Aorta (tissue), 5 donors: ENCODE data around the gene ADD3. TPM values are rescaled to one million over a fixed set of nuclear protein-coding genes. Genes with fewer than 3 reads are reported as not detected.
"Not testable (repeated sequence)": the region's sequence is repeated elsewhere in the genome, so short reads cannot be mapped to it uniquely, and the experiment has no call there.

Experiments used
- ATAC-seq: fragments of 200-7000 bp; cut with Tn5 transposase; one replicate; pipeline ENCODE4 v1.9.1; 2022; ENCODE audit warnings: moderate library complexity; ENCODE audit not compliant: low FRiP score
- DNase-seq, 2 donors: peaks; one replicate each; pipeline ENCODE4 v3.0.0-alpha.2; 2020
- H3K27ac ChIP-seq, 2 donors: one replicate each; pipeline ENCODE4 v1.5.1; 2013; ENCODE audit warnings: low read length in 2 of 2, mild to moderate bottlenecking in 2 of 2, moderate library complexity in 2 of 2, control low read depth in 1 of 2, inconsistent platforms in 1 of 2, low read depth in 1 of 2
- H3K27me3 ChIP-seq, 2 donors: one replicate each; pipeline ENCODE4 v1.6.1; 2013; ENCODE audit warnings: control low read depth in 1 of 2, low read length in 1 of 2, mild to moderate bottlenecking in 1 of 2, moderate library complexity in 1 of 2; ENCODE audit not compliant: insufficient read depth in 2 of 2, control insufficient read depth in 1 of 2
- H3K36me3 ChIP-seq, 2 donors: one replicate each; pipeline ENCODE4 v1.6.1; 2013; ENCODE audit warnings: control low read depth in 1 of 2, low read length in 1 of 2, mild to moderate bottlenecking in 1 of 2; ENCODE audit not compliant: insufficient read depth in 2 of 2, control insufficient read depth in 1 of 2
- H3K4me1 ChIP-seq, 2 donors: one replicate each; pipeline ENCODE4 v1.6.1; 2013; ENCODE audit warnings: low read length in 2 of 2, control low read depth in 1 of 2, mild to moderate bottlenecking in 1 of 2, moderate library complexity in 1 of 2; ENCODE audit not compliant: insufficient read depth in 2 of 2, control insufficient read depth in 1 of 2
- H3K4me3 ChIP-seq, 2 donors: one replicate each; pipeline ENCODE4 v1.5.1; 2013; ENCODE audit warnings: low read length in 2 of 2, control low read depth in 1 of 2, mild to moderate bottlenecking in 1 of 2
- H3K9me3 ChIP-seq: one replicate; pipeline ENCODE4 v1.6.1; 2013; ENCODE audit warnings: mild to moderate bottlenecking, low read length; ENCODE audit not compliant: control insufficient read depth
- WGBS, 2 donors: extraction: QIAGEN DNeasy Blood & Tissue Kit; methylation state at CpG; one replicate each; pipeline ENCODE4 v1.1.7; 2013; 5-methylcytosine and 5-hydroxymethylcytosine counted together
- intact Hi-C, 2 donors: fragments of 100-400 bp; cut with DNase I; formaldehyde crosslinking; loops; one replicate each; pipeline versions ENCODE4 v1.14.2 to v1.15.0; 2022
- polyA plus RNA-seq, 2 donors: library from polyadenylated mRNA; stranded (reverse); fragments of 200-250 nt; gene quantifications; one replicate each; pipeline ENCODE4 v1.2.3, GENCODE V29; 2013
- total RNA-seq, 2 donors: library from RNA; stranded (reverse); fragmentation: NEBNext Ultra II Directional; extraction: Animal tissue kit (Norgen Biotek cat#: 25700); gene quantifications; one replicate each; pipeline ENCODE4 v1.2.1, GENCODE V29; 2021
- donor health status: healthy with polysubstance abuse.
- donor health status: Bipolar disorder and iron deficiency.
- donor health status: DM: no; HTN: no; CAD: no.
- donor health status: DM: no; HTN: no; CAD: no.
- donor health status: DM: yes; HTN: yes; CAD: no.

The ADD3 gene
- total and polyA plus RNA-seq, 4 donors, result 41.1 to 197 (median 106) TPM

DNA sequence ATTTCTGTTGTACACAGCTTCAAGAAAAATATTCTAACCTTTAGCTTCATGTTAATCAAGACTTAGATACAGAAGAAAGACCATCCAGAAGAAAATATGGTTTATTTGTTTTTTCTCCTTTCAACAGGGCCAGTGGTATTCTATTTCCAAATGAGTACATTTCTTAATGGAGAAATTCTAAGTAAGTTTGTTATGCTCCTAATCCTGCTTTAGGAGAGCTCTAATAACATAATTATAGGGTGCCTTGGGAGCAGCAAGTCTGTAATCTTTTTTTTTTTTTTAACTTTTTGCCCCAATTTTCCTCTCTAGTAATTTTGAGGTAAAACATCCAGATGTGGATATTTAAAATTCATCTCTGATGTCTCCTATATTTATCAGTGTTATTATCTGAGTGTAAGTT, 98.1 kb downstream of the ADD3 start:
- intact Hi-C loops, result no loop called here

DNA sequence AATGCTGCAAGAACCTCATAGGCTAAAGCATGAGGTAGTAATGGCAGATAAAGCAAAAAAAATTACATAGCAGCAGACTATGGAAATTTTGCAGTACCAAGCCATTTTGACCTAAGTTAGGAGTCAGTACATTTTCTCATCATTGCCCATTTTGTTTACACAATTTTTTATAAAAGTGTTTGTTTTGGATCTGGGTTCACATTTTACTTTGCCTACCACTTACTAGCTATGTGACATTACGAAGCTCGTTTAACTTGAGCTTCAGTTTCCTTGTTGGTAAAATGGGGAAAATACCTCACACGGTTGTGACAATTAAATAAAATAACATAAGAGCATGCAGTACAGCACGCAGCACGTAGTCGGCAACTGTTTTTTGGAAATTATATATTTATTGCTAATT, 99.6 kb downstream of the ADD3 start:
- no peak for ATAC-seq
- Histone ChIP-seq H3K36me3 (no peaks in the 10 kb centered on the region), H3K9me3 (no peaks in the 10 kb centered on the region), H3K27me3 (no peaks in the 10 kb centered on the region), H3K4me3 (no peak overlapping the region), H3K4me1 (no peaks in the 10 kb centered on the region), H3K27ac (no peak overlapping the region)
- WGBS, 2 donors, result 47 to 50% methylated on average over 6 of the region's 6 CpGs
- intact Hi-C loops, result no loop called here
- no peak for DNase-seq

More for the DNA sequence above, 98.1 kb downstream of the ADD3 start:
- ATAC-seq (no peak), DNase-seq (no peak)
- no peak overlapping the region for H3K27ac ChIP-seq
- H3K9me3 ChIP-seq, result no peaks in the 10 kb centered on the region
- H3K4me1 ChIP-seq, result no peaks in the 10 kb centered on the region
- no peaks in the 10 kb centered on the region for H3K36me3 ChIP-seq
- H3K27me3 ChIP-seq, result no peaks in the 10 kb centered on the region
- H3K4me3 ChIP-seq, result no peak overlapping the region

DNA sequence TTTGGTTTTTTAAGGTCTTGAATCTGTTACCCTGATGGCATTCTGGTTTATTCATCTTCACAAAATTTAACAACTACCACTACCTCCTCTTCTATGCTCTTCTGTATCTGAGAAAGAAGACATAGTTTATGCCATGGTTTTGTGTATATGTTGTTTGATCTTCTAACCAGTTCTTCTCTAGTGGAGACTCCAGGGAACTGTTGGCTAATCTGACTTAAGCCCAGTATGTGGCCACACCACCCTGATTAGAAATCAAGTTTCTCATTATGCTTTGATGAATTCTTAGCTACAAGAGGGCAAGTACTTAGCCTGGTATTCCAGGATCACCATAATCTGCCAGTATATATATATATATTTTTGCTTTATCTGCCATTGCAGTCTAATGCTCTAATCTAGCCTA, 100.1 kb downstream of the ADD3 start:
- intact Hi-C loops, result no loop called here
- no peak overlapping the region for H3K27ac ChIP-seq
- ATAC-seq (no peak), DNase-seq (no peak)
- no peaks in the 10 kb centered on the region for H3K36me3 ChIP-seq
- H3K9me3 ChIP-seq, result no peaks in the 10 kb centered on the region
- H3K4me3 ChIP-seq, result no peak overlapping the region
- no peaks in the 10 kb centered on the region for H3K4me1 ChIP-seq
- H3K27me3 ChIP-seq, result no peaks in the 10 kb centered on the region

DNA sequence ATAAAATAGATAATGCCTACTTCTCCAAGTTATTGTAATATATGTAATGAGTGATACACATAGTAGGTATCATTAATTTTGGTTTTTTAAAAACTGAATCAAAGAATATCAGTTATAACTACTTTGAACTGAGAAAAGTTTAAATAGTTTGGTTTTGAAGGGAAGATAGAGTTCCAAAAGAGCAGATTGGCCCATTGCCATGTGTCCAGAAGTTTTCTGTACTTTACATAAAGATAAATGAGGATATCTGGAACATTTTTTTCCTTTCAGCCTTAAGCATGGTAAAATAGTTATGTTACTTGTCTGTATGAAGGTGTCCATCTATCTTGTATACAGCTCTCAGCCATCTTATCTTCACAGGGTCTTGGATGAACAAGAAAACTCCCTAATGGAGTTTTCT, 101.7 kb downstream of the ADD3 start:
- H3K4me3 ChIP-seq, result no peak overlapping the region
- H3K4me1 ChIP-seq, result no peaks in the 10 kb centered on the region
- H3K27ac ChIP-seq, result no peak overlapping the region
- H3K27me3 ChIP-seq, result no peaks in the 10 kb centered on the region
- no peaks in the 10 kb centered on the region for H3K9me3 ChIP-seq
- no peak for DNase-seq
- peaks cover 0 to 2% of the 10 kb centered on the region in 2 donors for H3K36me3 ChIP-seq
- intact Hi-C loops, result no loop called here
- no peak for ATAC-seq

DNA sequence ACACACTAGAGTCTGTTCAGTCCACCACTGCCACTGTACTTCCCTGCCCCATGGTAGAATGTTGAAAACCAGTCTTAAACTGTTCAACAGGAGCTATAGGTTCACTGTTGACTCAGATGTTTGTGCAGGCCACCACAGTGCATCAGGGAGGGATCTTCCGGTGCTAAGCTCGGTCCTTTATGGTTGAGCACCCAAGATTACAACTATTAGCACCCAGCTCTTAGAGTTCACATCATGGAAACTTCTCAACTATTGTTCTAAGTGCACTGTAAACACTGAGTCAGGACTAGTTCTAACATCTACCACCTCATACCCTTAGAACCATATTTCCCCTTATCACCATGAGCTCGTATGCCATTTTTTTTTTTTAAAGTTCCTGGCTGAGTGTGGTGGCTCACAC, 102.6 kb downstream of the ADD3 start:
- H3K4me1 ChIP-seq, result no peaks in the 10 kb centered on the region
- no peaks in the 10 kb centered on the region for H3K9me3 ChIP-seq
- H3K27ac ChIP-seq, result no peak overlapping the region
- WGBS, 2 donors, result 86 to 95% methylated on average over 3 of the region's 3 CpGs
- intact Hi-C loops, result no loop called here
- H3K27me3 ChIP-seq, result no peaks in the 10 kb centered on the region
- H3K4me3 ChIP-seq, result no peak overlapping the region
- DNase-seq (no peak), ATAC-seq (no peak)
- peaks cover 0 to 2% of the 10 kb centered on the region in 2 donors for H3K36me3 ChIP-seq

DNA sequence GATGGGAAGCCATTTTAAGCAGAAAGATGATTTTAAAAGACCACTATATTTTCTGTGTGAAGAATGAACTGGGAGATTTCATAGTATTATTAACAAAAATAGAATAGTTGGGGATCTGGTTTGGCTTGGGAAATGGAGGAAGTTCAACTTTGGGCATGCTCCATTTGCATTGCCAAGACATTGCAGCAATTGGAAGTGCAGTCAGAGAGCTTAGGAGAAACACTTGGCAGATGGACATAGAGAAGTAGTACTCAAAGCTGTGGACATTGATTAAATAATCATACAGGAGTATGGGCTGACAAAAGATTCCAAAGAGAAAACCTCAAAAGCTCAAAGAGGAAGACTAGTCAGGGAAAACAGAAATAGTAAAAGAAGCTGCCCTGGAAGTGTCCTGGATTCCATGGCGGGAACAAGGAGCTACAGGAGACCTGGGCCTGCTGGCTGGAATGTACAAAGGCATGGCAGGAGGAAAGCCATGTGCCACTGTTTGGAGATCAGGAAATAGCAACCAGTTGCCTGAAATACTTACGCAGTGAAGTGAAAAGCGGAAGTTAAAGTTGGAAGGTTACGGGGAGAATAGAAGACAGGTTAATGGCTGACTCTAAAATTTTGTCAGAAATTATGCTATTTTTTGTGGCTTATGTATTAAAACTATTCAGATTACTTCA, 106.0 kb downstream of the ADD3 start:
- DNase-seq, result no peak
- Histone ChIP-seq H3K36me3 (peaks cover 0 to 2% of the 10 kb centered on the region in 2 donors), H3K4me1 (peaks cover 0 to 3% of the 10 kb centered on the region in 2 donors), H3K27ac (no peak overlapping the region), H3K4me3 (no peak overlapping the region), H3K9me3 (no peaks in the 10 kb centered on the region), H3K27me3 (no peaks in the 10 kb centered on the region)
- ATAC-seq, result no peak
- intact Hi-C loops, result no loop called here
- WGBS, 2 donors, result 84 to 89% methylated on average over 4 of the region's 4 CpGs

DNA sequence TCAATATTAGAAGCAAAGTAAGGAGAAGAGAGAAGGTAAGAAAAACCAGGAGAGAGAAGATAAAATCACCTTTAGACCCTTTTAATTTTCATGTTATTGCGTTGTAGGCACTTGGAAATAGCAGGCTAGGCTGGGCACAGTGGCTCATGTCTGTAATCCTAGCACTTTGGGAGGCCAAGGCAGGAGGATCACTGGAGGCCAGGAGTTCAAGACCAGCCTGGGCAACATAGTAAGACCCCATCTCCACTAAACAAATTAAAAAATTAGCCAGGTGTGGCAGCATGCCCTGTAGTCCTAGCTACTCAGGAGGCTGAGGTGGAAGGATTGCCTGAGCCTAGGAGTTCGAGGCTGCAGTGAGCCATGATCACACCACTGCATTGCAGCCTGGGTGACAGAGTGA, 106.9 kb downstream of the ADD3 start:
- H3K27ac ChIP-seq, H3K27me3 ChIP-seq, ATAC-seq, DNase-seq, intact Hi-C loops, H3K36me3 ChIP-seq, H3K9me3 ChIP-seq, H3K4me1 ChIP-seq, H3K4me3 ChIP-seq: not testable (repeated sequence)
- WGBS, 2 donors, result 99 to 100% methylated on average over 2 of the region's 2 CpGs

DNA sequence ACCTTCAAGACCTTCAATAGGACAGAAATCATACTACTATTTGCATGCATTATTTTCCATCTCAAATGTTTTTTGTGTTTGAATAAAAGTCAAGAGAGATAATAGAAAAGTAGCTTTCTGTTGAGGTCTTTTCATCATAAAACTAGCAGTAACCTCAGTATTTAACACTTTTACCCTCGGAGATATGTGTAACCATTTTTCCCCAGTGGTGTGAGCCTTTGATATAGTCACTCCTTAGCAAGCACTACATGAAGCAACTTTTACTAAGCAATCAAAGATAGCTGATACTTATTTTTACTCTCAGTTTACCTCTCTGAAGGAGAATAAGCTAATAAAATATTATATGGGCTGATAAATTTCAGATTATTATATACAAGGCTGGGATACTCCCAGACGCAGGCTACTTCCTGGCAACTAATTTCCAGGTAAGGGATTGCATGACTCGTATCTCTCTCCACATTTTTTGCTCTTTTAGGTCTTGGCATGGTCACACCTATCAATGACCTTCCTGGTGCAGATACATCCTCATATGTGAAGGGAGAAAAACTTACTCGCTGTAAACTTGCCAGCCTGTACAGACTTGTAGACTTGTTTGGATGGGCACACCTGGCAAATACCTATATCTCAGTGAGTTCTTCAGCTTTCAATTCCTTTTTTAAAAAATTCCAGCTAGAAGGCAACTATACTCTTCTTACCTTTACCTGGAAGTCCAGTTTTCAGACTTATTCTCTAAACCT, 108.2 kb downstream of the ADD3 start:
- 88 to 90% methylated on average over 4 of the region's 4 CpGs for WGBS, 2 donors
- no peak for ATAC-seq
- no peak overlapping the region for H3K27ac ChIP-seq
- peaks cover 0 to 2% of the 10 kb centered on the region in 2 donors for H3K36me3 ChIP-seq
- no peak overlapping the region for H3K4me3 ChIP-seq
- no peak for DNase-seq
- H3K27me3 ChIP-seq, result no peaks in the 10 kb centered on the region
- peaks cover 0 to 5% of the 10 kb centered on the region in 2 donors for H3K4me1 ChIP-seq
- H3K9me3 ChIP-seq, result no peaks in the 10 kb centered on the region
- intact Hi-C loops, result no loop called here
